HEK293 (cell line): ENCODE data around the gene EPS8.

Experiments
- FEZF1 ChIP-seq: fragments of 450-650 bp; formaldehyde crosslinking; IDR thresholded peaks from 2 replicates; pipeline ENCODE4 v1.5.1; 2016; ENCODE audit warnings: missing biosample characterization, missing genetic modification characterization
- ZBTB1 ChIP-seq: fragments of 450-650 bp; formaldehyde crosslinking; IDR thresholded peaks from 2 replicates; pipeline ENCODE4 v1.5.1; 2016; ENCODE audit warnings: missing biosample characterization, missing genetic modification characterization
- ZNF10 ChIP-seq: fragments of 450-650 bp; formaldehyde crosslinking; IDR thresholded peaks from 2 replicates; pipeline ENCODE4 v1.5.1; 2017; ENCODE audit warnings: missing biosample characterization, missing genetic modification characterization
- ZNF132 ChIP-seq: fragments of 450-650 bp; formaldehyde crosslinking; IDR thresholded peaks from 2 replicates; pipeline ENCODE4 v1.5.1; 2017; ENCODE audit warnings: missing biosample characterization, missing genetic modification characterization, borderline replicate concordance
- ZNF157 ChIP-seq: fragments of 450-650 bp; formaldehyde crosslinking; IDR thresholded peaks from 2 replicates; pipeline ENCODE4 v1.5.1; 2016; ENCODE audit warnings: missing biosample characterization, missing genetic modification characterization
- ZNF19 ChIP-seq: fragments of 450-650 bp; formaldehyde crosslinking; IDR thresholded peaks from 2 replicates; pipeline ENCODE4; 2016; ENCODE audit warnings: missing biosample characterization, missing genetic modification characterization, low read depth
- ZNF274 ChIP-seq, 2 experiments: fragments of 200-500 bp in 1 of 2; fragments of 450-650 bp in 1 of 2; sonication (Bioruptor generic) in 1 of 2; formaldehyde crosslinking in 1 of 2; IDR thresholded peaks; 2 replicates each; pipeline versions ENCODE4 v1.5.1 to v1.6.1; 2014 to 2016; ENCODE audit warnings: borderline replicate concordance in 1 of 2, inconsistent platforms in 1 of 2, low read length in 1 of 2, missing biosample characterization in 1 of 2, missing genetic modification characterization in 1 of 2
- ZNF292 ChIP-seq: fragments of 450-650 bp; formaldehyde crosslinking; IDR thresholded peaks from 2 replicates; pipeline ENCODE4 v1.5.1; 2016; ENCODE audit warnings: low read depth, missing biosample characterization, missing genetic modification characterization, borderline replicate concordance
- ZNF670 ChIP-seq: fragments of 450-650 bp; formaldehyde crosslinking; IDR thresholded peaks from 2 replicates; pipeline ENCODE4 v1.5.1; 2016; ENCODE audit warnings: missing biosample characterization, missing genetic modification characterization, low read depth
- TF ChIP-seq, protein P1 (sequence below): fragments of 450-650 bp; formaldehyde crosslinking; IDR thresholded peaks from 2 replicates; pipeline ENCODE4 v1.5.1; 2016; ENCODE audit warnings: missing biosample characterization, missing genetic modification characterization
- TF ChIP-seq, protein P2 (sequence below): fragments of 450-650 bp; formaldehyde crosslinking; IDR thresholded peaks from 2 replicates; pipeline ENCODE4 v1.5.1; 2016; ENCODE audit warnings: missing biosample characterization, missing genetic modification characterization

DNA sequence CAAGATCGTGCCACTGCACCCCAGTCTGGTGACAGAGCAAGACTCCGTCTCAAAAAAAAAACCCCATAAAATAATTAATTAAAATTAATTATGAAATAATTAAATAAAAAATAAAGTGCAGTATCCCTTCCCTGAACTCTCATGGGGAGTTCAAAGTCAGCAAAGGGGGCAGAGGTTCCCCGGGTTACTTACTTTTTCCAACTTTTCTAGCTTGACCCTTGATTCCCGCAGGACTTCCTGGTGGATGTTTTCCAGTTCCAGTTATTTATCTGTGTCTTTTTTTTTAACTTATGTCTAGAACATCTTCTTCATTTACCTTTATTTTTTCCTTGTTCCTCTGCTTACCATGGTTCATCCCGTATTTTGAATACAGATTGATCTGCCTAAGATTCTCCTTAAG lies 197.4 kb downstream of the EPS8 start:
- TF ChIP-seq ZNF292 (tag by site-specific recombination) (no peak), FEZF1 (tag by site-specific recombination) (no peak), ZNF132 (tag by site-specific recombination) (no peak), ZBTB1 (no peak), ZNF670 (tag by site-specific recombination) (no peak), ZNF157 (no peak), ZNF274 (IDR thresholded peaks at IDR 0.05; ENCODE audit: low read length) (no peak), ZNF274 (tag by site-specific recombination; IDR thresholded peaks at IDR 0.05; ENCODE audit: borderline replicate concordance) (no peak), ZNF19 (tag by site-specific recombination) (no peak), ZNF10 (tag by site-specific recombination) (no peak)
- TF ChIP-seq, protein P1, sequence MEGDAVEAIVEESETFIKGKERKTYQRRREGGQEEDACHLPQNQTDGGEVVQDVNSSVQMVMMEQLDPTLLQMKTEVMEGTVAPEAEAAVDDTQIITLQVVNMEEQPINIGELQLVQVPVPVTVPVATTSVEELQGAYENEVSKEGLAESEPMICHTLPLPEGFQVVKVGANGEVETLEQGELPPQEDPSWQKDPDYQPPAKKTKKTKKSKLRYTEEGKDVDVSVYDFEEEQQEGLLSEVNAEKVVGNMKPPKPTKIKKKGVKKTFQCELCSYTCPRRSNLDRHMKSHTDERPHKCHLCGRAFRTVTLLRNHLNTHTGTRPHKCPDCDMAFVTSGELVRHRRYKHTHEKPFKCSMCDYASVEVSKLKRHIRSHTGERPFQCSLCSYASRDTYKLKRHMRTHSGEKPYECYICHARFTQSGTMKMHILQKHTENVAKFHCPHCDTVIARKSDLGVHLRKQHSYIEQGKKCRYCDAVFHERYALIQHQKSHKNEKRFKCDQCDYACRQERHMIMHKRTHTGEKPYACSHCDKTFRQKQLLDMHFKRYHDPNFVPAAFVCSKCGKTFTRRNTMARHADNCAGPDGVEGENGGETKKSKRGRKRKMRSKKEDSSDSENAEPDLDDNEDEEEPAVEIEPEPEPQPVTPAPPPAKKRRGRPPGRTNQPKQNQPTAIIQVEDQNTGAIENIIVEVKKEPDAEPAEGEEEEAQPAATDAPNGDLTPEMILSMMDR (tag by site-specific recombination) = no peak
- TF ChIP-seq, protein P2, sequence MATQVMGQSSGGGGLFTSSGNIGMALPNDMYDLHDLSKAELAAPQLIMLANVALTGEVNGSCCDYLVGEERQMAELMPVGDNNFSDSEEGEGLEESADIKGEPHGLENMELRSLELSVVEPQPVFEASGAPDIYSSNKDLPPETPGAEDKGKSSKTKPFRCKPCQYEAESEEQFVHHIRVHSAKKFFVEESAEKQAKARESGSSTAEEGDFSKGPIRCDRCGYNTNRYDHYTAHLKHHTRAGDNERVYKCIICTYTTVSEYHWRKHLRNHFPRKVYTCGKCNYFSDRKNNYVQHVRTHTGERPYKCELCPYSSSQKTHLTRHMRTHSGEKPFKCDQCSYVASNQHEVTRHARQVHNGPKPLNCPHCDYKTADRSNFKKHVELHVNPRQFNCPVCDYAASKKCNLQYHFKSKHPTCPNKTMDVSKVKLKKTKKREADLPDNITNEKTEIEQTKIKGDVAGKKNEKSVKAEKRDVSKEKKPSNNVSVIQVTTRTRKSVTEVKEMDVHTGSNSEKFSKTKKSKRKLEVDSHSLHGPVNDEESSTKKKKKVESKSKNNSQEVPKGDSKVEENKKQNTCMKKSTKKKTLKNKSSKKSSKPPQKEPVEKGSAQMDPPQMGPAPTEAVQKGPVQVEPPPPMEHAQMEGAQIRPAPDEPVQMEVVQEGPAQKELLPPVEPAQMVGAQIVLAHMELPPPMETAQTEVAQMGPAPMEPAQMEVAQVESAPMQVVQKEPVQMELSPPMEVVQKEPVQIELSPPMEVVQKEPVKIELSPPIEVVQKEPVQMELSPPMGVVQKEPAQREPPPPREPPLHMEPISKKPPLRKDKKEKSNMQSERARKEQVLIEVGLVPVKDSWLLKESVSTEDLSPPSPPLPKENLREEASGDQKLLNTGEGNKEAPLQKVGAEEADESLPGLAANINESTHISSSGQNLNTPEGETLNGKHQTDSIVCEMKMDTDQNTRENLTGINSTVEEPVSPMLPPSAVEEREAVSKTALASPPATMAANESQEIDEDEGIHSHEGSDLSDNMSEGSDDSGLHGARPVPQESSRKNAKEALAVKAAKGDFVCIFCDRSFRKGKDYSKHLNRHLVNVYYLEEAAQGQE = no peak
